Neuronal stem cell (in vitro differentiated cells): Measurements from ENCODE around the gene DONSON.
"Not testable (repeated sequence)": the region's sequence is repeated elsewhere in the genome, so short reads cannot be mapped to it uniquely, and the experiment has no call there.

Experiments
- DNase-seq: peaks from one replicate; pipeline ENCODE4 v3.0.0-alpha.2; 2013; ENCODE audit warnings: low spot score
- H2AFZ ChIP-seq: one replicate; pipeline ENCODE4 v1.6.1; 2013; ENCODE audit warnings: mild to moderate bottlenecking, low read length, inconsistent platforms
- H2AK5ac ChIP-seq: 2 replicates; pipeline ENCODE4 v1.6.1; 2013; ENCODE audit warnings: low read depth, mild to moderate bottlenecking, inconsistent platforms, low read length, moderate library complexity, mixed read lengths
- H2BK120ac ChIP-seq: 2 replicates; pipeline ENCODE4 v1.6.1; 2013; ENCODE audit warnings: low read depth, mild to moderate bottlenecking, inconsistent platforms, low read length, moderate library complexity, mixed read lengths
- H2BK12ac ChIP-seq: one replicate; pipeline ENCODE4 v1.6.1; 2013; ENCODE audit warnings: low read length, inconsistent platforms
- H2BK15ac ChIP-seq: 2 replicates; pipeline ENCODE4 v1.6.1; 2013; ENCODE audit warnings: mild to moderate bottlenecking, low read length, inconsistent platforms, mixed read lengths
- H2BK5ac ChIP-seq: one replicate; pipeline ENCODE4 v1.6.1; 2013; ENCODE audit warnings: inconsistent platforms, mild to moderate bottlenecking, low read length, moderate library complexity
- H3K14ac ChIP-seq: one replicate; pipeline ENCODE4 v1.6.1; 2013; ENCODE audit warnings: low read length, inconsistent platforms
- H3K18ac ChIP-seq: 2 replicates; pipeline ENCODE4 v1.6.1; 2013; ENCODE audit warnings: low read length, inconsistent platforms
- H3K23ac ChIP-seq: 2 replicates; pipeline ENCODE4 v1.6.1; 2013; ENCODE audit warnings: low read depth, mild to moderate bottlenecking, mixed read lengths, low read length, inconsistent platforms; ENCODE audit not compliant: poor library complexity
- H3K27ac ChIP-seq: replicated peaks from 3 replicates; pipeline ENCODE4 v1.5.1; 2013; ENCODE audit warnings: low read length, inconsistent platforms
- H3K27me3 ChIP-seq, 3 experiments: 2 replicates each; pipeline ENCODE4 v1.6.1; 2013; ENCODE audit warnings: low read length in 3 of 3, mild to moderate bottlenecking in 2 of 3, inconsistent platforms in 1 of 3, low read depth in 1 of 3, mixed read lengths in 1 of 3, moderate library complexity in 1 of 3; ENCODE audit not compliant: control insufficient read depth in 3 of 3, insufficient read depth in 3 of 3
- H3K36me3 ChIP-seq, 2 donors: replicated peaks in 1 of 2; 2 replicates each; pipeline ENCODE4 v1.6.1; 2013; ENCODE audit warnings: low read length in 2 of 2; ENCODE audit not compliant: control insufficient read depth in 2 of 2, insufficient read depth in 2 of 2
- H3K4ac ChIP-seq: 2 replicates; pipeline ENCODE4 v1.6.1; 2013; ENCODE audit warnings: inconsistent platforms, mild to moderate bottlenecking, low read length, moderate library complexity
- H3K4me1 ChIP-seq, 2 donors: 1 replicate in 1 of 2; 2 replicates in 1 of 2; pipeline ENCODE4 v1.6.1; 2013; ENCODE audit warnings: low read length in 2 of 2, low read depth in 1 of 2; ENCODE audit not compliant: control insufficient read depth in 2 of 2, insufficient read depth in 1 of 2
- H3K4me2 ChIP-seq: one replicate; pipeline ENCODE4 v1.6.1; 2013; ENCODE audit warnings: mild to moderate bottlenecking, low read length, inconsistent platforms; ENCODE audit not compliant: insufficient read depth, poor library complexity, severe bottlenecking
- H3K4me3 ChIP-seq, 2 donors: 2 replicates each; pipeline ENCODE4 v1.5.1; 2013; ENCODE audit warnings: low read length in 2 of 2, mild to moderate bottlenecking in 2 of 2, inconsistent platforms in 1 of 2, moderate library complexity in 1 of 2
- H3K79me1 ChIP-seq: one replicate; pipeline ENCODE4 v1.6.1; 2013; ENCODE audit warnings: low read depth, mild to moderate bottlenecking, inconsistent platforms, low read length, moderate library complexity
- H3K9ac ChIP-seq: one replicate; pipeline ENCODE4 v1.6.1; 2013; ENCODE audit warnings: mild to moderate bottlenecking, low read depth, low read length, inconsistent platforms; ENCODE audit not compliant: poor library complexity
- H3K9me3 ChIP-seq, 2 donors: replicated peaks in 1 of 2; 2 replicates each; pipeline versions ENCODE3 to v1.6.1; 2013; ENCODE audit warnings: low read length in 2 of 2, mild to moderate bottlenecking in 2 of 2, inconsistent platforms in 1 of 2, low read depth in 1 of 2, mixed read lengths in 1 of 2, moderate library complexity in 1 of 2; ENCODE audit not compliant: control insufficient read depth in 2 of 2, insufficient read depth in 1 of 2
- H4K8ac ChIP-seq: one replicate; pipeline ENCODE4 v1.6.1; 2013; ENCODE audit warnings: low read depth, mild to moderate bottlenecking, inconsistent platforms, low read length, moderate library complexity
- H4K91ac ChIP-seq: one replicate; pipeline ENCODE4 v1.6.1; 2013; ENCODE audit warnings: low read length, low read depth, mild to moderate bottlenecking, inconsistent platforms; ENCODE audit not compliant: poor library complexity
- WGBS, 2 donors: extraction: QIAGEN DNeasy Blood & Tissue Kit; methylation state at CpG; one replicate each; pipeline ENCODE4 v1.1.7; 2013; ENCODE audit warnings: missing lambda C conversion rate in 2 of 2, mixed read lengths in 1 of 2; ENCODE audit not compliant: insufficient read length in 2 of 2, insufficient replicate concordance in 1 of 2; ENCODE audit errors: extremely low coverage in 2 of 2; 5-methylcytosine and 5-hydroxymethylcytosine counted together

Gene DONSON

DNA sequence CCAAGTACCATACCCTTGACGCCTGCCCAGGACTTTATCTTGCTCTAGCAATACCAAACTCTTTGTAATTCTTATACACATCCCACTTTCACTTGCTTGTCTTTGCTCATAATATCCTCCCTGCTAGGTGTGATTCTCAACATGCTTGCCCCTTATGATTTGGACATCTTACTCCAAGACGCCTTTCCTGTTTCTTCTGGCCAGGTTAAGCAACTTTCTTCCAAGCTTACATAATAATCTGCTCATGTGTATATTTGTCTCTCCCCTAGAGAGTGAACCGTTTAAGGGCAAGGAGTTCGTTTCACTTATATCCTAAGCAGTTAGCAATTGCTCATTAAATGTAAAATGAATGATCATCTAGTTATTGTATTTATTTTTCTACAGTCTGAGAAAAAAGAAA lies 31.2 kb upstream of the DONSON start:
- no peak overlapping the region for H3K27ac ChIP-seq
- no peak overlapping the region for H3K23ac ChIP-seq
- DNase-seq = no peak
- H3K4me3 ChIP-seq = no peak overlapping the region
- H3K18ac ChIP-seq = no peak overlapping the region
- peaks cover 0 to 1% of the 10 kb centered on the region in 2 donors for H3K9me3 ChIP-seq
- no peak overlapping the region for H3K14ac ChIP-seq
- H2BK12ac ChIP-seq = no peak overlapping the region
- H3K9ac ChIP-seq = no peak overlapping the region
- H3K27me3 ChIP-seq = no peaks in the 10 kb centered on the region
- no CpG with 5 or more reads among the region's 4 CpGs for WGBS, 2 donors
- no peak overlapping the region for H2BK120ac ChIP-seq
- H4K91ac ChIP-seq = no peak overlapping the region
- H3K4me2 ChIP-seq = no peak overlapping the region
- no peak overlapping the region for H2BK5ac ChIP-seq
- no peak overlapping the region for H2AK5ac ChIP-seq
- no peak overlapping the region for H2AFZ ChIP-seq
- H3K79me1 ChIP-seq = no peaks in the 10 kb centered on the region
- H3K4me1 ChIP-seq = peaks cover 4 to 7% of the 10 kb centered on the region in 2 donors
- H3K4ac ChIP-seq = no peak overlapping the region
- no peak overlapping the region for H2BK15ac ChIP-seq
- peaks cover 3 to 78% of the 10 kb centered on the region in 2 donors for H3K36me3 ChIP-seq
- H4K8ac ChIP-seq = no peak overlapping the region

DNA sequence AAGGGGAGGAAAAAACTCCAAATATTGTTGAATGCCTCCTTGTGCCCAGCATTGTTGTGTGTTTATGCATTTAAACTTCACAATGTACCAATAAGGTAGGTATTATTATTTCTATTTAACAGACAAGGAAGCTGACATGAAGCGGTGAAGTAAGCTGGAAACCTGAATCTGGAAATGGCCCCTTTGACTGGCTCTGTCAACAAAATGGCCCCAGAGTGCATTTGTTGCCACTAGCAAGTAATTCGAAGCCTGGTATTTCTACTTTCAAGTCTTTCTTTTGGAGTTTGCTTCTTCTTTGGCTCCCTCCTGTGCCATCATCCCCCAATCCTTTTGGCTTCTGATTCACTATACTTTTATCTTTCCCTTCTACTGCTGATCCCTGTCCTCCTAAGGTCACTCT lies 29.9 kb upstream of the DONSON start:
- no peak overlapping the region for H3K9ac ChIP-seq
- H2BK15ac ChIP-seq = no peak overlapping the region
- H3K27me3 ChIP-seq = no peaks in the 10 kb centered on the region
- H3K18ac ChIP-seq = no peak overlapping the region
- H4K91ac ChIP-seq = no peak overlapping the region
- no peaks in the 10 kb centered on the region for H3K79me1 ChIP-seq
- H3K14ac ChIP-seq = no peak overlapping the region
- no peak overlapping the region for H3K4me2 ChIP-seq
- H2BK120ac ChIP-seq = no peak overlapping the region
- H2BK12ac ChIP-seq = no peak overlapping the region
- no peak overlapping the region for H4K8ac ChIP-seq
- no peak overlapping the region for H2AFZ ChIP-seq
- H2AK5ac ChIP-seq = no peak overlapping the region
- no peak overlapping the region for H3K4ac ChIP-seq
- H3K4me1 ChIP-seq = peaks cover 4 to 7% of the 10 kb centered on the region in 2 donors
- H3K27ac ChIP-seq = peak overlapping the region; percentile 73
- peaks cover 0 to 1% of the 10 kb centered on the region in 2 donors for H3K9me3 ChIP-seq
- no peak overlapping the region for H2BK5ac ChIP-seq
- peaks cover 5 to 75% of the 10 kb centered on the region in 2 donors for H3K36me3 ChIP-seq
- H3K23ac ChIP-seq = no peak overlapping the region
- no CpG with 5 or more reads among the region's 2 CpGs for WGBS, 2 donors
- H3K4me3 ChIP-seq = no peak overlapping the region
- no peak for DNase-seq

DNA sequence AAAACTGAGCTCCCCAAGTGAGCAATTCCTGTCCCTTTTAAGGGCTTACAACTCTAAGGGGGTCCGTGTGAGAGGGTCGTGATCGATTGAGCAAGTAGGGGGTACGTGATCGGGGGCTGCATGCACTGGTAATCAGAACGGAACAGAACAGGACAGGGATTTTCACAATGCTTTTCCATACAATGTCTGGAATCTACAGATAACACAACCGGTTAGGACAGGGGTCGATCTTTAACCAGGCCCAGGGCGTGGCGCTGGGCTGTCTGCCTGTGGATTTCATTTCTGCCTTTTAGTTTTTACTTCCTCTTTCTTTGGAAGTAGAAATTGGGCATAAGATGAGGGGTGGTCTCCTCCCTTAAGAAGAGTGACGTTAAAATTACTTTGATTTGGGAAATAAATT lies 29.1 kb upstream of the DONSON start:
- not testable (repeated sequence) for H3K9me3 ChIP-seq, H2BK120ac ChIP-seq
- peaks cover 7 to 78% of the 10 kb centered on the region in 2 donors for H3K36me3 ChIP-seq

DNA sequence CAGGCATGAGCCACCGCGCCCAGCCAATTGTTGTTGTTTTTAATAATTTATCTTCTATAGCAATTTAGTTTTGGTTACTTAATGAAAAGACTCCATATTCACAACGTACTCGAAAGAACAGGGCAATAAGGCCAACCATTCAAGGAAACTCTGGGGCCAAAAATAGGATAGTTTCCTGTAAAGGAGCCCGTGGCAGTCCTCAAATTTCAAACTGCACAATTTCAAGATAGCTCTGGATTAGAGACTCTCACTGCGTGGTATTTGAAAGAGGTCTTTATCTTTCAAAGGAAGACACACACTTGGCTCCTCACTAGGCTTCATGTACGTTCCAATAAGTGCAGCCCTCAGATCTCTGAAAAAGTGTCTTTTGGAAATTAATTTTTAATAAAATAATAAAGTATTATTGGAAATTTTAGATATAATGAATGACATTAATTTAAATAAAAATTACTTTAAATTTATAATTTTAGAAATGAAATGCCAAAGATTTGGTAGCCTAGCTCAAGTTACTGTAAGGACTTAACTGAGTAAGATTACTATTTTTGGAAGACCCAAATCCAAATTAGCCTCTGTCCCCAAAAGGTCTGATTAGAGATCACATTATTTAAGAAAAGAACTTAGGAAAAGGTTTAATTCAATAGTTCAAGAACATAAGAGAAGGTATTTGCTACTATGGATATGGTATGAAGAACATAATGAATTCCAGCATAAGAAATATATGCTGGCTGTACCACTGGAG lies 22.7 kb upstream of the DONSON start:
- Histone ChIP-seq H3K36me3 (peaks cover 4 to 76% of the 10 kb centered on the region in 2 donors), H3K14ac (no peak overlapping the region), H3K4ac (no peak overlapping the region), H4K8ac (no peak overlapping the region), H3K4me2 (no peak overlapping the region), H3K27me3 (no peaks in the 10 kb centered on the region), H2BK15ac (no peak overlapping the region), H2BK12ac (no peak overlapping the region), H2AFZ (no peak overlapping the region), H3K23ac (no peak overlapping the region), H2BK5ac (no peak overlapping the region), H3K79me1 (no peaks in the 10 kb centered on the region), H3K4me3 (no peak overlapping the region), H2BK120ac (no peak overlapping the region), H3K4me1 (no peaks in the 10 kb centered on the region), H3K18ac (no peak overlapping the region), H2AK5ac (no peak overlapping the region), H3K9ac (no peak overlapping the region), H3K9me3 (no peaks in the 10 kb centered on the region), H3K27ac (no peak overlapping the region), H4K91ac (no peak overlapping the region)
- WGBS, 2 donors = no CpG with 5 or more reads among the region's 7 CpGs
- no peak for DNase-seq

More for the DNA sequence above, 29.1 kb upstream of the DONSON start:
- H2BK5ac ChIP-seq, H3K23ac ChIP-seq, H3K4me3 ChIP-seq, H3K27ac ChIP-seq, DNase-seq, H2AK5ac ChIP-seq, H3K79me1 ChIP-seq, H2BK12ac ChIP-seq, H3K9ac ChIP-seq, H2AFZ ChIP-seq, H3K18ac ChIP-seq, H3K4me1 ChIP-seq, H3K14ac ChIP-seq, H3K27me3 ChIP-seq, H4K91ac ChIP-seq, H3K4ac ChIP-seq, H4K8ac ChIP-seq, H2BK15ac ChIP-seq, H3K4me2 ChIP-seq: not testable (repeated sequence)
- WGBS, 2 donors = no CpG with 5 or more reads among the region's 11 CpGs
